HG03442 (cell line): ENCODE measurements around the gene SLC38A8.

Experiments used
- ATAC-seq: cut with Tn5 transposase; IDR thresholded peaks from one replicate; pipeline ENCODE4 v1.9.1; 2021; ENCODE audit warnings: mild to moderate bottlenecking, moderate library complexity; ENCODE audit not compliant: unreplicated experiment

The SLC38A8 gene

DNA sequence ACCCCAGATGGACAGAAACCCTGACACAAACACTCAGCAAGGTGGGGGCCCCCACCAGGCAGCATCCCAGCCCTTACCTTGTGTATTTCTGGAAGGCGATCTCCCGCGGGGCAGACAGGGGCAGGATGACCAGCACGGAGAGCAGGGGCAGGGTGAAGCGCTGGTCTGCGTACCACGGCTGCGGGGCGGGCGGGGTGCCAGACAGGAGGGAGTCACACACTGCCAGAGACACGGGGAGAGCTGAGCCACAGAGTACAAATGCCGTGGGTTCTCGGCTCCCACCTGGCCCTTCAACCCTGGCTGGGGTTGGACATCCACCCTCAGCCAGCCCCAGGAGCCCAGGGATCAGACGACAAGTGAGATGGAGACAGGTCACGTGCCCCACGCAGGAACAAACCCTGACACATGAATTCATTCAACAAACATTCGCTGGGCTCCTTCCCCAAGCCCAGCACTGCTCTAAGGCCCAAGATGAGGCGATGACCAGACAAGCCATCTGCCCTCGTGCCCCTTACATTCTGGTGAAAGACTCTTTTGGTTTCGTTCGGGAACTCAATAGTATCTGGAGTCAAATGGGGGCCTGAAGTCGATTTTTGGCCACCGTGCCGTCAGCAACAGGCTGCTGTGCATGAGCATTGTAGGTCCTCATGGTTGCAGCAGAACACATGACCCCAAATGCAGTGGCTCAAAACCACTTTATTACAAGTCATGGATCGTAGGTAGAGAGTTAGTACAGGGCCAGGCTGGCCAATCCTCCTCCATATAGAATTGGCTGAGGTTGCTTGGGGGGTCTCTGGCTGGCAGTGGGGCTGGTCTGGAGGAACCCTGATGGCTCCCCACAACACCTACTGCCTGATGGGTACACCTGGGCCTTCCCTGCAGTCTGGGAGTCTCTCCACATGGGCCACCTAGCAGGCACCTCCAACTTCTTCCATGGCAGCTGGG, 9.1 kb downstream of the SLC38A8 start:
- ATAC-seq = no peak

- ATAC-seq = no peak
Observed at GRCh38 chr16:84032458-84033178, 10.0 kb downstream of the SLC38A8 start.

GRCh38 chr16:84031556-84031955, 11.0 kb downstream of the SLC38A8 start:
- ATAC-seq = no peak

DNA sequence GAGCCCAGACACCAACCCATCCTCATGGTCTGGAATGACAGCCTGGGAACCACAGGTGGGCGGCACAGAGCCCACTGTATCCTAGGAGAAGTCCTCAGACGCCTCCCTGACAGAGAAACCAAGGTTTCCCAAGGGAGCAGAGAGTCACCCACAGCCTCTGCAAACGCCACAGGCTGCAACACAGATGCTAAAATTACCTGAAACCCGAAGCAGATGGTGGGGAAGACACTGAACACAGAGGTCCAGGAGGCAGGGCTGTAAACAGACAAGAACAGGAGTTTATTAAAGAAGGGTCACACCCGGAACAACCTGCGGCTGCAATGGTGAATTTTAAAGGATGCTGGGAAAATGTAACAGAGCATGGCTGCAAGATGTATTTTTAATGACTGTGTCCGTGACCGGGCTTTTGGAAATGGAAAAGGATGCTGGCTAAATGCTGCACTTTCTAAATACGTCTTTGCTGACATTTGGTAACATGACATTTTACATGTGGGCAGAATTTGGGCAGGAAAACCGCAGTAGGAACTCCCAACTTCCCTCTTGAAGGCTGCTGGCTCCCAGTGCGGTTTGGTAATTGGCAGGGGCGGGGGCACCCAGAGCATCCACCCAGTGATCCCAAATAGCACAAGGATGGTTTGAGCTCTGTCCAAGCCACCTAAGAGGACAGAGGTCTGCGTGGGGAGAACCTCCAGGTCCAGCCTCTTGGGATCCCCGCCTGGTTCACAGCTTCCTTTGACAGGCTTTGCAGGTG, 13.1 kb downstream of the SLC38A8 start:
- no peak for ATAC-seq

GRCh38 chr16:84027625-84028024, 15.0 kb downstream of the SLC38A8 start:
- ATAC-seq = no peak

DNA sequence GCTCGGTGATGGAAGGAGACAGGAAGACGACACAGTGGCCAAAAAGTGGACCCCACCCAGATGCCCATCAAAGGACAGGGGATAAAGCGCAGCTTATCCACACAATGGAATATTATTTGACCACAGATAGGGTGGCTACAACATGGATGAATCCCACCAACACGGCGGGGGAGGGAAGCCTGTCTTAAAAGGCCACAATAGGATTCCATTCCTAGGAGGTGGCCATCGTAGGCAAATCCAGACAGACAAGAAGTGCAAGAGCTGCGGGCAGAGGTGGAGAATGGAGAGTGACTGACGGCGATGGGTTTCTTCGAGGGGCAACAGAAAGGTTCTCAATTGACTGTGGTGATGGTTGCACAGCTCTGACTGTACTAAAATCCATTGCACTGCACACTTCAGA, 16.0 kb downstream of the SLC38A8 start:
- ATAC-seq = no peak

GRCh38 chr16:84024854-84025253, 17.7 kb downstream of the SLC38A8 start:
- no peak for ATAC-seq

DNA sequence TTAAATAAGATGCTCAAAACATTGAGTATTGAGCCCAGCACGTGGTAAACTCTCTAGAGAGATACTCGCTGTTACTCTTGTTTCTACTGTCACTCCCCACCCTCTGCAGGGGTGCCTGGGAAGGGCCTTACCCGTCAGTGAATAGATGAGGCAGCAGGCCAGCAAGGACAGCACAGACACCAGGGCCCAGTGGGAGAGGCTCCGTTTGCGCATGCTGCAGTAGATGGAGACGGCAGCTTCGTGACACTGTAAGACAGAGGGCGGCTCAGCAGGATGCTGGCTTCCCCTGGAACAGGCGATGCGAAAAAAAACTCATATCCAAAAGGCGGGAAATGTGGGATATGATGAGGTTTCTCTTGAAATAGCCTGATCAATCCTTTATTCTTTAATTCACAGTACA, 20.0 kb downstream of the SLC38A8 start:
- ATAC-seq = no peak

DNA sequence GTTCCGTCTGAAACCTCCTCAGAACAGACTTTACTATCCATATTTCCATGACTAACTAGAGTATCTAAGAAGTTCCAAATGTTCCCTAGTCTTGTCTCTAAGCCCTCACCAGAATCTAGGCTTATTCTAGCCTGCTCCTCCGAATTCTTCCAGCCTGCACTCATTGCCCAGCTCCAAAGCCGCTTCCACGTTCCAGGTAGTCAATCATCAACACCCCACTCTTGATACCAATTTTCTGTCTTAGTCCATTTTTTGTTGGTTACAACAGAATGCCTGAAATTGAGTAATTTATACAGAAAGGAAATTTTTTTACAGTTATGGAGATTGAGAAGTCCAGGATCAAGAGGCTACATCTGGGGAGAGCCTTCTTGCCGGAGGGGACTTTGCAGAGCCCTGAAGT, 21.1 kb downstream of the SLC38A8 start:
- no peak for ATAC-seq

DNA sequence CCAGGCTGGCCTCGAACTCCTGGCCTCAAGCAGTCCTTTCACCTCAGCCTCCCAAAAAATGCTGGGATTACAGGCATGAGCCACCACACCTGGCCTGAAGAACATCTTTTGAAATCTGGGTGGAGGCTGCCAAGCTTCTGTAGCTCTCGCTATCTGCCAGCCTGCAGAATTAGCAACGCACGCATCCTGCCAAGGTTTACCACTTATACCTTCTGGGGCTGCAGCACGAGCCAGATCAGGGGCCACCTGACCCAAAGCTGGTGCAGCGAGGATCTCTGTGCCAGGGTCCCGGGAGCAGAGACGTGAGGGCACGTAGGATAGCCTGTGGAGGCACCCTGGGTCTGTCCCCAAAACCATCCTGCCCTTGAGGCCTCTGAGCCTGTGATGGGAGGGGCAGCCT, 22.2 kb downstream of the SLC38A8 start:
- no peak for ATAC-seq

GRCh38 chr16:84018710-84019109, 23.9 kb downstream of the SLC38A8 start:
- ATAC-seq = no peak

DNA sequence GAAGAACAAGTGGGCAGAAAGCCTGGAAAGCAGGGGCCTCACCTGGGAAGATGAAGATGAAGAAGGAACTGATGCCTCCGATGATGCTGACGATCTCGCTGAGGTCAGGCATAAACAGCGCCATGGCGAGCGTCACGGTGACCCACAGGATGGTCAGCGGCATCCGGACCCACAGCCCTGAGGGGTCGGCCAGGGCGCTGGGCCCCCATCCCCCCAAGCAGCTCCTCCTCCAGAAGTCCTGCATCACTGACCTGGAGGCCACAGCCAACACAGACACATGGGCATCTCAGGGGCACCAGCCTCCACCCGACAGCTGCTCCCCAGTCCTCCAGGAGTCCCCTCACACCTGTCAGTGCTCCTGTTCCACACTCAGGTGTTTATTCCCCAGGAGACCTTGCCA, 26.1 kb downstream of the SLC38A8 start:
- no peak for ATAC-seq

DNA sequence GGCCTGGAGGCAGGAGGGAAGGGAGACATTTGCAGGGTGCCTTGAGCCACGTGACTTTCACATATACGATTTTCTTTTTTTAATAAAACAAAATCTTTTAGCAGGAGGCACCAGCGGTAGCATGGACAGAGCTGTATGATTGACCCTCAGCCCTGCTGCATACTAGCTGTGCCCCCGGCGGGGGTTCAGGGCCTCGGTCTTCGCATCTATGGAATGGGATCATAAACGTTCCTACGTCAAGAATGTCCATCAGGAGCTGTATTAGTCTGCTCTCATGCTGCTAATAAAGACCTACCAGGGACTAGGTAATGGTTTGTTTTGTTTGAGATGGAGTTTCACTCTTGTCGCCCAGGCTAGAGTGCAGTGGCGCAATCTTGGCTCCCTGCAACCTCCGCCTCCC, 27.2 kb downstream of the SLC38A8 start:
- no peak for ATAC-seq

GRCh38 chr16:84014570-84015327, 27.8 kb downstream of the SLC38A8 start:
- ATAC-seq = no peak

- ATAC-seq = peak; percentile 75
Observed at GRCh38 chr16:84013787-84014569, 28.6 kb downstream of the SLC38A8 start.

GRCh38 chr16:84009282-84009681, 33.3 kb downstream of the SLC38A8 start:
- no peak for ATAC-seq

DNA sequence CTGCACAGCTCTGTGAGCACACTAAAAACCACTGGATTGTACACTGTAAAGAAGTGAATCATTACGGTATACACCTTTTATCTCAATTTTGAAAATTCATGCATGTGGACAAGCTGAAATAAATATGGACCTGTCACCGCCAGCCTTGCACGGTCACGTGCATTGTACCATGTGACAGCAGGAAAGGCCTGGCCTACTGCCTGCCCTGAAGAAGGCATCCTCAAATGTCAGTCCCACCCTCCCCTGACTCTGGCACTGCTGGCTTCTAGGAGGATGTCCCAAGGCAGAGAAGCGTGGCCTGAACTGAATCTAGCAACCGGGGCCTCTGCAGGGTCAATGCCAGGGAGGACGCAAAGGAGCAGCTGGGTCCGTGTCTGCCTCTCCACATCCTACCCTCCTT, 34.6 kb downstream of the SLC38A8 start:
- ATAC-seq = no peak

DNA sequence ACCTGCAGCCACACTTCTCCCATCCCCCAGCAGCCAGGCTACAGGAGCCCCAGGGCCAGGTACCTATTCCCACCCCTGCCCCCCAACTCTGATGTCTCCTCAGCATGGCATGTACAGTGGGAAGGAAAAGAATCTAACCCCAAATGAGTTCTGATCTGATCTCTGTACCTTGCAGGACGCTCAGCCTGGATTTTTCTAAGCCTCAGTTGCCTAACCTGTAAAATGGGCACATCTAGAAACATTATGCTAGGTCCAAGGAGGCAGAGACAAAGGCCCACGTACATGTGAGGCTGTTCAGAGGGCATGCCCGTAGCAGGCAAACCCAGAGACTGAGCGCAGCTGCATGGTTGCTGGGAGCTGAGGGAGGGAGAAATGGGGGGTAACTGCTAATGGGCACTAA, 35.1 kb downstream of the SLC38A8 start:
- no peak for ATAC-seq

DNA sequence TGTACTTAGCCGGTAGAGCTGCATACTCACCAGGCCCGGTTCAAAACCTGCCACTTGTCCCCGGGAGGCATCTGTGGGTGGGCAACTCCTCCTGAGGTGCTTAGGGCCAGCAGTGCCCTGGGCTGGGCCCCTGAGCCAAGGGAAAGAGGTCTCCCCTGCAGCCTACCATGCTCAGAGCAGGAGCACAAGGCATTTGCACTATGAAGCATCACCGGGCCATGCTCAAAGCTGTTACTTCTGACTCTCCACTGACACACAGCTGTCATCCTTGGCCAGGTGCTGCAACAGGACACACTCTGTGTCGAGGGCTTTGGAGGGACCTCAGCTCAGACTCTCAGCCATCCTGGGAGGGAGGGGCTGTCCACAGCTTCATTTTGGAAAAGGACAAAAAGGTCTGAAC, 37.2 kb downstream of the SLC38A8 start:
- no peak for ATAC-seq

DNA sequence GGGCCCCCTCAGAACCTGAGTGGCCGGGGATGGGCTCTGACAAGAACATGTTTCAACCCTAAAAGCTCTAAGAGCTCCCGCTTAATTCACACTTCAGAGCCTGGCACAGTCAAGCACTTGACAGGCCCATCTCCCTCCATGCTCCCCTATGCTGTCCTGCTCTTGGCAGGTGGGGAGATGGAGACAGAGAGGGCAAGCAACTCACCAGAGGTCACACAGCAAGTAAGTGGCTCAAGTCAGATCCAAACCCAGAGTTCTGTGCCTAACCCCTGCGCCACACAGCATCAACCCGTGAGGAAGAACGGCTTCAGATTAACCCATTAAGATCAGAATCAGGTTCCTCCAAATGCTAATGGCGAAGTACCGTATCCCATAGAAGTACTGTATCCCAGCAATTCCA, 38.2 kb downstream of the SLC38A8 start:
- no peak for ATAC-seq
